ENCODE data around the gene MAP3K7. TPM values are rescaled to one million over a fixed set of nuclear protein-coding genes. Genes with fewer than 3 reads are reported as not detected.

MAP3K7 gene
- polyA plus RNA-seq, 1 donor (not counting 4 experiments of a cell fraction or from before 2014, with no cell fraction given), result 43.5 TPM

DNA sequence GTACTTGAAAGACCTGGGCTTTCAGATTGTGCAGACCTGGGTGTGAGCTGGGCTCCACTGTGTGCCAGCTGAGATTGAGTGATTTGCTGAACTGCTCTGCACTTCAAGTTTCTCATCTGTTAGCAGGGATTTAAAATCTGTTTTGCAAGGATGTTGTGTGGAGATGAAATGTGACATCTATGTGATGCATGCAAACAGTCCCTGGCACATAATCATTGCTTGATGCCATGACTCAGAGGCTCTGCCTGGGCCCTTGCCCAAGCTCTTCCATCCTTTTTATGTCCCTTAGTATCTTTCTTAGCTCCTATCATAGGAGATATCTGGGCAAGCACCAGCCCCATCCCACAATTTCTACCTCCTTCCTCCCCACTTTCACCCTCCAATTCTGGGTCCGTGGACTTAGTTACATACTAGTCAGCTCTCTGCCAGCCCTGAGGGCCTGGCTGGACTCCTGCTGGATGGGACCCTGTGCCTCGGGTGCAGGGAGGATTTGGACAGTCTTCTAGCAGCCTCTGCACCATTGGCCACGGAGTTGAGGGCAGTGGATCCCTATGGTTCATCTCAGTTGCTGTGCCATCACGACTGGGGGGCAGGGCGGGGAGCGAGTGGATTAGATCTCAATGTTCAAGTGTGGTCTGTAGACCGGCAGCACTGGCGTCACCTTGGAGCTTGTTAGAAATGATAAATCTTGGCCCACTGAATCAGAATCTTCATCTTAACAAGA is 103.6 kb downstream of the MAP3K7 start:
- no peak overlapping the region for H3K9ac ChIP-seq (ENCODE audit: control insufficient read depth, extremely low read depth, insufficient read depth, low read length)
- TF ChIP-seq CTCF (optimal IDR thresholded peaks at IDR 0.05 in 1 of 3, IDR thresholded peaks at IDR 0.05 in 1 of 3, conservative IDR thresholded peaks at IDR 0.05 in 1 of 3; ENCODE audit: extremely low read depth in 1 of 3, insufficient read depth in 2 of 3, low read length in 3 of 3) (no peak), EZH2 (IDR thresholded peaks at IDR 0.05; ENCODE audit: low read length) (no peak)
- H3K27me3 ChIP-seq (ENCODE audit: control insufficient read depth, extremely low read depth, insufficient read depth, low read length), result no peaks in the 10 kb centered on the region
- FAIRE-seq (no peak), DNase-seq (ENCODE audit: low read depth, low spot score) (no peak)
- no peaks in the 10 kb centered on the region for H3K9me3 ChIP-seq (ENCODE audit: control insufficient read depth, low read depth, low read length)
- H3K9me1 ChIP-seq (ENCODE audit: control insufficient read depth, extremely low read depth, insufficient read depth, low read length), result no peaks in the 10 kb centered on the region
- no peak overlapping the region for H2AFZ ChIP-seq (ENCODE audit: control insufficient read depth, low read length)
- H3K27ac ChIP-seq (ENCODE audit: control insufficient read depth, insufficient read depth, low read length), result no peak overlapping the region
- H3K4me3 ChIP-seq (ENCODE audit: control insufficient read depth in 2 of 3, extremely low read depth in 1 of 3, insufficient read depth in 2 of 3, low read depth in 1 of 3, low read length in 3 of 3), result no peak overlapping the region
- dilution Hi-C loops (cut with MboI; ENCODE audit: extremely low pct_ligation_motif_present, low sequenced_read_pairs), result no loop called here
- H3K4me1 ChIP-seq (ENCODE audit: control insufficient read depth, extremely low read depth, insufficient read depth, low read length), result peaks cover 11% of the 10 kb centered on the region
- H3K79me2 ChIP-seq (ENCODE audit: control insufficient read depth, insufficient read depth, low read length), result no peaks in the 10 kb centered on the region
- no peak overlapping the region for H3K4me2 ChIP-seq (ENCODE audit: control insufficient read depth, extremely low read depth, insufficient read depth, low read depth, low read length)
- H3K36me3 ChIP-seq (ENCODE audit: control insufficient read depth in 2 of 2, extremely low read depth in 1 of 2, insufficient read depth in 2 of 2, low read length in 2 of 2), result no peaks in the 10 kb centered on the region
- H4K20me1 ChIP-seq (ENCODE audit: control insufficient read depth, extremely low read depth, insufficient read depth, low read length), result no peaks in the 10 kb centered on the region

DNA sequence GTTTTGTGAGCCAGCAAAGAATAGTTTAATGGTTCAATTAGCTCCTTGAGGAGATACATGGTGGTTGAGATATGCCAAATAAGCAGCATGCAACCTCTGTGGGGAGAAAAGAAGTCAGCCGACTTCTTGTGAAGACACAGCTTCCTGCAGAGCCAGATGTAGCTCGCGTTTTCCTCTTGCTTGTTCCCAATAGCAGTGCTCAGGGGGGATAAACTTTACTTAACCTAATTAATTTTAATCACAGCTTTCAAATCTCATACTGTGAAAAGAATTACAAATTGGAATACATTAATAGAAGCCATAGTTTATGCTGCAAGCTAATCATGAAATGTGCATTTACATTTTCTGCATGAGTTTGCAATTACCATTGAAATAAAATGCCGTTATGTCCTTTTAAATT is 106.2 kb downstream of the MAP3K7 start:
- Histone ChIP-seq H3K9me1 (ENCODE audit: control insufficient read depth, extremely low read depth, insufficient read depth, low read length) (no peaks in the 10 kb centered on the region), H3K79me2 (ENCODE audit: control insufficient read depth, insufficient read depth, low read length) (no peaks in the 10 kb centered on the region), H3K4me2 (ENCODE audit: control insufficient read depth, extremely low read depth, insufficient read depth, low read depth, low read length) (no peak overlapping the region), H3K27ac (ENCODE audit: control insufficient read depth, insufficient read depth, low read length) (no peak overlapping the region), H2AFZ (ENCODE audit: control insufficient read depth, low read length) (no peak overlapping the region), H3K4me3 (ENCODE audit: control insufficient read depth in 2 of 3, extremely low read depth in 1 of 3, insufficient read depth in 2 of 3, low read depth in 1 of 3, low read length in 3 of 3) (no peak overlapping the region), H3K36me3 (ENCODE audit: control insufficient read depth in 2 of 2, extremely low read depth in 1 of 2, insufficient read depth in 2 of 2, low read length in 2 of 2) (no peaks in the 10 kb centered on the region), H3K9me3 (ENCODE audit: control insufficient read depth, low read depth, low read length) (no peaks in the 10 kb centered on the region), H4K20me1 (ENCODE audit: control insufficient read depth, extremely low read depth, insufficient read depth, low read length) (no peaks in the 10 kb centered on the region), H3K9ac (ENCODE audit: control insufficient read depth, extremely low read depth, insufficient read depth, low read length) (no peak overlapping the region), H3K4me1 (ENCODE audit: control insufficient read depth, extremely low read depth, insufficient read depth, low read length) (peaks cover 12% of the 10 kb centered on the region), H3K27me3 (ENCODE audit: control insufficient read depth, extremely low read depth, insufficient read depth, low read length) (no peaks in the 10 kb centered on the region)
- no peak for FAIRE-seq
- dilution Hi-C loops (cut with MboI; ENCODE audit: extremely low pct_ligation_motif_present, low sequenced_read_pairs), result no loop called here
- no peak for DNase-seq (ENCODE audit: low read depth, low spot score)
- TF ChIP-seq EZH2 (IDR thresholded peaks at IDR 0.05; ENCODE audit: low read length), result no peak
- TF ChIP-seq CTCF (optimal IDR thresholded peaks at IDR 0.05 in 1 of 3, IDR thresholded peaks at IDR 0.05 in 1 of 3, conservative IDR thresholded peaks at IDR 0.05 in 1 of 3; ENCODE audit: extremely low read depth in 1 of 3, insufficient read depth in 2 of 3, low read length in 3 of 3), result no peak

All from keratinocyte (primary cell).